ENCODE measurements around the gene BNC2.

DNA sequence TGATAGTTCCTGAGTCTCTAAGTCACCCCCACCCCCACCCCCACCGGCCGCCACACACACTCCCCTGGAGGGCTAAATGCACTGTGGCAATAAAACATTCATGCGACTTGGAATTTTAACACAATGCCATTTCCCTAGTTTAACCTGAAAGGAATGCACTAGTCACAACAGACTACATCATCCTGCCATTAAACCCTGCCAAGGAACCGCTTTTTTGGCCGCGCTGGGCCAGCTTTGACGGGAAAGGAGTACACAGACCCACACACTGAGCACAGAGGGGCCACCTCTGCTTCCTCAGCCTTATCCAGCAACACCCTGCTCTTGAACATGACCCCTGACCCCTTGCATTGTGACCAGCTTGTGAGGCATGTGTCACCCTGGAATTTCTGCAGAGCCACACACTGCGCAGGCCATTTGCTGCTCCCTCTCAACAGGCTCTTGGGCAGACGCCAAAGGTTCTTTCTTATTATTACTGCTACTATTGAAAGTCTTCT, 165.3 kb downstream of the BNC2 start:
- TF ChIP-seq, protein P1, sequence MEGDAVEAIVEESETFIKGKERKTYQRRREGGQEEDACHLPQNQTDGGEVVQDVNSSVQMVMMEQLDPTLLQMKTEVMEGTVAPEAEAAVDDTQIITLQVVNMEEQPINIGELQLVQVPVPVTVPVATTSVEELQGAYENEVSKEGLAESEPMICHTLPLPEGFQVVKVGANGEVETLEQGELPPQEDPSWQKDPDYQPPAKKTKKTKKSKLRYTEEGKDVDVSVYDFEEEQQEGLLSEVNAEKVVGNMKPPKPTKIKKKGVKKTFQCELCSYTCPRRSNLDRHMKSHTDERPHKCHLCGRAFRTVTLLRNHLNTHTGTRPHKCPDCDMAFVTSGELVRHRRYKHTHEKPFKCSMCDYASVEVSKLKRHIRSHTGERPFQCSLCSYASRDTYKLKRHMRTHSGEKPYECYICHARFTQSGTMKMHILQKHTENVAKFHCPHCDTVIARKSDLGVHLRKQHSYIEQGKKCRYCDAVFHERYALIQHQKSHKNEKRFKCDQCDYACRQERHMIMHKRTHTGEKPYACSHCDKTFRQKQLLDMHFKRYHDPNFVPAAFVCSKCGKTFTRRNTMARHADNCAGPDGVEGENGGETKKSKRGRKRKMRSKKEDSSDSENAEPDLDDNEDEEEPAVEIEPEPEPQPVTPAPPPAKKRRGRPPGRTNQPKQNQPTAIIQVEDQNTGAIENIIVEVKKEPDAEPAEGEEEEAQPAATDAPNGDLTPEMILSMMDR (conservative IDR thresholded peaks at IDR 0.05; ENCODE audit: low read length) = no peak
- TF ChIP-seq EZH2phosphoT487 (IDR thresholded peaks at IDR 0.05; ENCODE audit: borderline replicate concordance) = no peak

Data from Loucy (cell line).